ENCODE measurements around the gene GSG1L.
"Not testable (repeated sequence)": the region's sequence is repeated elsewhere in the genome, so short reads cannot be mapped to it uniquely, and the experiment has no call there.

The GSG1L gene

DNA sequence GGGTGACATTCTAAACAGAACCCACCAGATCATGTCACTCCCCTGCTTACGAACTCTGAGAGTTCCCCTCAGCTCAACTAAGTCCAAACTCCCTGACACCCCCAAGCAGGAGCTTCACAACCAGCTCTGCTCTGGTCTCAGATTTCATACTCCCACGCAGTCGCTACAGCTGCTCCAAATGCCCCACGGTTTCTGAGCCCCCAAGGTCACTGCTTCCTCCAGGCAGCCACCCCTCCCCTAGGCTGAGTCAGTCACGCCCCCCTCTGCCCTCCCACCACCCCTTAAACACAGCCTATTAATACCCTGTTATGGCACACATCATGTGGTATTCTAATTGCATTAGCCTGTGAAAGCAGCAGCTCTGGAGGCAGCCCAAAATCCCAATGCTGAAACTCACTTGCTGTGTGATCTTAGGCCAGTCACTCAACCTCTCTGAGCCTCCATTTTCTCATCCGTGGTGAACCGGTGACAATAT, 51.5 kb downstream of the GSG1L start:
- DNase-seq, result no peak

DNA sequence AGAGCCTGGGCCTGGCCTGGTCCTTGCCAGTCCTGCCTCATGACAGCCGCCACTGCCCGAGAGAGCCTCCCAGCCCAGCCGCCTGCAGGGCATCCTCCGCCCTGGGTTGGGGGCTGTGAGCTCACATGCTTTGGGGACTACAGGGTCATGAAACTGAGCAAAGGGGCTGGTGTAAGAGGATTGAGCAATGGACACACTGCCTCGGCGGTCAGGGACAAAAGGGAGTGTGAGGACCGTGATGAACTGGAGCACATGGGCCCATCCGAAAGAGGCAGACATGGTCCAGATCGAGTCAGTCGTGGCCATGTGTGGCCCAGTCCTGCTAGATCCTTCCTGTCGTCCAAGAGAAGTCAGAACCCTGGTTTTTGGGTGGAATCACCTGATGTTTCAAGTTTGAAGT, 52.3 kb downstream of the GSG1L start:
- DNase-seq, result no peak

DNA sequence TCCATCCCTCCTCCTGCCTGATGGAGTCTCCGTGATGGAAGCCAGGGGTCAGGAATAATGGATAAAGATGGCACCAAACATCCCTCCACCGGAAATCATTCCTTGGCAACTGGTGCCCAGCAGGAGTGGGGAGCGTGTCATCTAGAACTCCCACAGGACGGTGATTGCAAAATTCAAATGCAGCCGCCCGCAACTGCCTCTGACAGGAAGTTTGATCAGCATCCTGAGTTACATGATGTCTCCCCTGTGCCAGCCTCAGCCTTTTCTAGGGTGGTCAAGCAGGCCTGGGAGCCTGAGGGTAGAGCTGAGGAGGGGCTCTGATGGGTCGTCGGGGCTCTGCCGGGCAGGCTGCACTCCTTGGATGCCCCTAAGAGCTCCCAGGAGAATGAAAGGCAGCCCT, 52.8 kb downstream of the GSG1L start:
- DNase-seq, result no peak

DNA sequence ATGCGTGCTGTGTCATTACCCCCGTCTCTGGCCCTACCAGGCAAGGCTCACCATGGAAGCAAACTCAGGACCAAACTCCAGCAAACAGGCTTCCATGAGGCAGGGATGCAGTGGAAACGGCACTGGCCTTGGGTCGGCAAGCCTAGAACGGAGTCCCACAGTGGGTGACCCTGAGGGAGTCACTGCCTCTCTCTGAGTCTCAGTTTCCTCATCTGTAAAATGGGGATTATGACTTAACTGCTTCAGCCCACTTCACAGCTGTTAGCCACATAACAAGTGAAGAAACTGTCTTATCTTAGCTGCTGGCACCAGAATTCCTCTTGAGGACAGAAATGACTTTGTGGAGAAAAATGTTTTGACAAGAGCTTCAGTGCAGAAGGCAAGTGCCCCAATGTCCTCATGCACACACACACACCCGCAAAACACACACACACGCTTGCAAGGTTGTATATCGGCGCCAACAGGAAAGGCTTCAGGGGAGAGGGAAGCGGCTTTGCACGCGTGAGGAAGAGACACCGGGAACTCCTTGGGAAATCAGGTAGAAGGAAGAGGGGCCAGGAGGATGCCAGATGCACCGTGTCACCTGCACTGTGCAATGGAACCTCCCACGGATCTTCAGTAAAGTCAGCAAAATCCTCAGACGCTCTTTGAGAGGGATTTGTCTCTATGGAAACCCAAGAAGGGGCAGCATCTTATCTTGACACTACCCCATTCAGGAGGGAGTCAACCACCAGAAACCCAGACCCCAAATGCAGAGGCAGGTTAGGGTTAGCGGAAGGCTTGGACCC, 53.7 kb downstream of the GSG1L start:
- no peak for DNase-seq

DNA sequence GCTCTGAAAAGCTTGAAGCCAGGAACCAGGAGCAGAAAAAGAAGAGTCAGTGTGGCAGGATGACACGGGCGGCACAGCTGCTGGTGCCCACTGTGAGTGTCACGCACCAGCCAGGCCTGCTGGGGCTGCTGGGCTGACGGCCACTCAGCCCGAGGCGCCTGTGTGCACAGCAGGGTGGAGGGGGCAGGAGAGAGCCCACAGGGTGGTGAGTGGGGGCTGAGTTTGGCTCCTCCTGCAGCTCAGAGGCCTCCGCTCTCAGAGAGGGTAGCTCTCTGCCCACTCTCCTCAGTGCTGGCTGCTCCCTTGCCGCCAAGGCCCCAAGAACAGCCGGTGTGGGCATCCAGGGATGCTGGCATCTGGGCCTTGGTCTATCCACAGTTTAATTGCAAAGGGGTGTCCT, 59.6 kb downstream of the GSG1L start:
- no peak for DNase-seq

DNA sequence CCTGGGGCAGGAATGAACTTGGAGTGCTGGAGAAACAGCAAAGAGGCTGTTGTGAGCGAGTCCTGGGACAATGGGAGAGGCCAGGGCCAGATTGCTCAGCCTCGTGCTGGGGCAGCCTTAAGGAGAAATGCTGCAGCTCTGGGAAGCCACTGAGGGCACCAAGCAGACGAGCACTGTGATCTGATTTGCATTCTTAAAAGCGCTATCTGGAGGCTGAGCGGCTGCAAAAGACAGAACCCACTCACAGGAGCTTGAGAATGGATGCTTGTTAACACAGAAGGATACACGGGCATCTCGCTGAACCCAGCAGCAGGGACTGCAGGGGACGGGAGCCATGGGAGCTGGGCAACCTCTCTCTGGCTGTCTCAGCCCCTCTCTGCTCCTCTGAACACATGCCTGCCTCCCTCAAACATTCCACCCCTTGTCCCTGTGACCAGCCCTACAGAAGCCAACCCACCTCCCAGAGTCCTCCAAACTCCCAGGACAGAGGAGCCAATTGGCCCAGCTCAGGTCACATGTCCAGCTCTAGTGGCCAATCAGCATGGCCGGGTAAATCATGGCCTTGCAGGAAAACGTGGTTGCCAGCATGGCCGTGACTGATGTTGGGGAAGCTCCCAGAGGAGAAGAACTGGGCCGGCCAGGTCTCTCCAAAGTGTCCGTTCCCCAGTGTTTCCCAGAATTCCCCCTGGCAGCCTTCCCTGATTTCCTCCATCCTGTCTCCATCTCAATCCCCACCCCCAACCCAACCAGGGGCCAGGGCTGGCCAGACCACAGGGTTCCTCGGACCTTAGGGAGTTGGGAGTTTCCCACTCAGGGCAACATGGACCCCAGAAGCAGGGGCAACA, 60.3 kb downstream of the GSG1L start:
- no peak for DNase-seq

DNA sequence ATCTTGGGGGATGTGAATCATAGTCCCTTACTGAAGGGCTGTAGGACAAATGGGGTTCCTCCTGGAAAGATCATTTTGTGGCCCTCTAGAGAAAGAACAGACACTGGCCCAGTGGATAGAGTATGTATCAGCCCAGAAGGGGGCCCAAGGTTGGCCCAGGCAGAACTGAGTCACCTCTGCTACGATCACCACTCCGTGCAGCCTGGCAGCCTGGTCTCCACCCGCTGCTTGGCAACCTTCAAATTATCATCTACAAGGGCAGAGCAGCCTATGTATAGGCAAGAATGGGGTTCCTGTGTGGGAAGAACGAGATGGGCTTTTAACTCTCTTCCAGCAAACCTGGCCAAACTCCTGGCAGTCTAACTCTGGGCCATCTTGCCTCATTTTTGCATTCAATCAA, 61.9 kb downstream of the GSG1L start:
- no peak for DNase-seq

DNA sequence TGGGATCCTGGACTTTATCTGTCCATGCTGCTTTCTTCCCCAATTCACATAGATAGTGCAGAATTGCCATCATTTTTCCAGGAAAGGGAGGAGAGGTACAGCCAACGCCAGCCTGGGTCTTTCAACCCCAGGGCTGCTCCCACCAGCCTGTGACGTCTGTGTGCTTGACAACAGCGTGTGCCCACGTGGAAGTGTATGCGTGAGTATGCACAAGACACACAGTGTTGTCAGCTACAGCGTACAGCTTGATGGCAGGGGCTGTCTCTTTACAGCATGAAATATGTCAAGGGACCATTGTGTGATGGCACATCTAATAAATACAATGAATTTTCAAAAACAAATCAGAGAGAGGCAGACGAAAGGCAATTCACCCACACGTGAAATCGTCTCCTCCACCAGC, 62.3 kb downstream of the GSG1L start:
- DNase-seq, result no peak

DNA sequence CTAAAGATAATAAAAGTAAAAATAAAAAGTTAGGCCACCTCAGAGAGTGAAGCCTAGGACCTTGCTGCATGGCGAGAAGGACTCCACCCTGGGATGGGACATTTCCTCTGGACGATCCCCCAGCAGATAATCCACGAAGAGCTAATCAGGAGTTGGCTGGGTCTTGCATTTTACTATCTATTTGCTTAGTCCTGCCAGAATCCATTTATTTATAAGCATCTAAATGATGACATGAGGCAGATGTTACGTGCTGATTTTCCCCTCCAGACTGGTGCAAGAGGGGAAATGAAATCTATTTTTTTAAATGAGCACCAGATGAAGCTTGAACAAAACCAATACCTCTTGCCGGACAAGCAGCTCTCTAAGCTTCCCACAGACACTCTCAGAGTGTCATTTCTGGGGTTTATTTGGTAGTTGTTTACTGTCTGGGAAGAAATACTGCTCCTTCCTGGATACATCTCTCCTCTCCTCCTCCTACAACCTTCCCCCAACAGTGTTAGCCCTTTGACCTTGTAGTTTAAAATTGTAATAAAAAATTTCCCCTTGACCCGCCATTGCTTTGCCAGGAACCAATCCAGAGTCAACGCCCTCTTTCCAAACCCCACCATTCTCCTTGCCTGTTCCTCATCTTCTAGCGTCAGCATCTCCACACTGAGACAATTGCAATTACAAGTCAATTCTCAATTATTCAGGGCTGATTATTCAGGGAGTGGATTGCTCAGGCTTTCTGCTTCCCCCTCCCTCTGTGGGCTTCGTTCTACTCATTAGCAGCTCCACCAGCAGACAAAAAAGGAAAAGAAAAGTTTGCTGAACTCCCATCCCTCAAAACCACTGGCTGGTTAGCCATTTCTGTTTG, 63.0 kb downstream of the GSG1L start:
- DNase-seq, result no peak

DNA sequence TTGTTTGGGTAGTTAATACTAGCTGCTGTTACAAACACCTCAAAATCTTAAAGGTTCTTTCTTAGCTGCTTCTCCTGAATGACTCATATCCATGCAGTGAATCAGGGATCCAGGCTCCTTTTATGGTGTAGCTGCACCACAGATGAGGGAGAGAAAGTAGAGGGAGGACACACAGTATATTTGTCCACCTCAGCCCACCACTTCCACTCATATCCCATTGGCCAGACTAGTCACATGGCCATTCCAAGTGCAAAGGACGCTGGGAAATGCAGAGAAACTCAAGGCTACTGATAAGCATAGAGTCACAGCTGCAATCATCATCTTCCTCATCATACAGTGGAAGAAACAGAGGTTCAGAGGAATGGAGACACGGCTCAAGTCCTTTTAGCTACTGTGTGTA, 63.8 kb downstream of the GSG1L start:
- no peak for DNase-seq

DNA sequence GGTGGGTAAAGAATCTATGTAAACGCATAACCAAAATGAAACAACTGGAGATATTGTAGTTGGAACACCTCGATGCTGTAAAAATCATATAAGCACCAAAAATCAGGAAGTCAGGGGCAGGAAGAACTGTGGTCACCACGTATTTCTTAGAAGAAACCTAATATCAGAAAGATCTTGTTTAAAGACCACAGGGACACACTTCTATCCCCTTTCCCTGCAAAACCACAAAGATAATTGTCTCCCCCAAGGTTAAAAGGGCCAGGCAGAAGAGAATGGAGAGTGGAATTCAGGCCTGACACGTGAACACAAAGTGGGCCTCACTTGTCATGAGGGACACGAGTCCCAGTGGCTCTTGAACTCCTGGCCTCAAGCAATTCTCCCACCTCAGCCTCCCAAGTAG, 68.1 kb downstream of the GSG1L start:
- DNase-seq, result no peak

DNA sequence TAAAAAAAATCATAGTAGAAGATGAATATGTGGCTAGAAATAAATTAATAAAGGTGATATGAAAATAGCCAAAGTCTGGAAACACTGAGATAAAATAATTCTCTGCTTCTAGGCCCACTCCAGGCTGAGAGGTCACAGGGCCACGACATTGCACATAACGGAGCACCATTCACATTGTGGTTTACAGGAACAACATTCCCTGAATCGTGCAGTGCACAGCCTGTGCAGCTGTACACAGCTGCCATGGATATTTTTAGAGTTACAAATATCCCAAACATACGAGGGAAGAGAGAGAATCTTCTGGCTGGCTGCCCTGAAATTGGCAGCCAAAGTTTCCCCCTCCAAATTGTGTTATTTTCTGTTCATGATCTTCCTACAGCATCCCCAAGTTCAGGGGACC, 68.8 kb downstream of the GSG1L start:
- DNase-seq, result no peak

DNA sequence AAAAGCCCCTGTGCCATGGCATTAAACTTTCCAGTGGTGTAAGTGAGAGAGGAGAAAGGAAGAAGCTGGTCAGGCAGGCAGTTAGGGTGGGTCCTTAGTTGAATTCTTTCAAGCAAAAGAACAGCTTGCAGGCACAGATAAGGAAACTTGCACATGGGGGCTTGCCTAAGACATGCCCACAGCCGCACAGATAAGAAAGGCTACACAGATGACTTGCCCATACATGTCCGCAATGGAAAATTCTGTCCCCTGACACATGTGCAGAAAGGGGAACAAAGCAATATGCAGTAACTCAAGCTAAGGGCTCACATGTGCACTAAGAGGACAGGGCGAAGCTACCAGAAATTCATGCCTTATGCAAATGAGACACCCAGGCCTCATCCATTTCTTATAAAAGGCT, 69.9 kb downstream of the GSG1L start:
- no peak for DNase-seq

DNA sequence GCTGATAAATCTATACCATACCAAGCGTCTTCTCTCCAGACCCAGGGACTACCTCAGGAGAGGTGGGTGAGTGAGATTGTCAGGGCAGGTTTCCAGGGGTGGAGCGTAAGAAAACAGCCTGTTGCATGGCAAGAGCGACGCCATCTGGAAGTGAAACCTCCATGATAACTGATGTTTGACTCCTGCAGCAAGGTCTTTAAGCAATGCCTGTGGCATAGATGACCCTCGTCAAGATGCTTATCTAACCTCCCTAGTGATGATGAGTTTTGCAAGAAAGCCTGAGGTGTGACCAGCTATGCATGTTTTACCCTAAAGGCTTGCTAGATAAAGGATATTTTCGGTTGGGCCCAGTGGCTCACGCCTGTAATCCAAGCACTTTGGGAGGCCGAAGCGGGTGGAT, 71.6 kb downstream of the GSG1L start:
- DNase-seq, result no peak

DNA sequence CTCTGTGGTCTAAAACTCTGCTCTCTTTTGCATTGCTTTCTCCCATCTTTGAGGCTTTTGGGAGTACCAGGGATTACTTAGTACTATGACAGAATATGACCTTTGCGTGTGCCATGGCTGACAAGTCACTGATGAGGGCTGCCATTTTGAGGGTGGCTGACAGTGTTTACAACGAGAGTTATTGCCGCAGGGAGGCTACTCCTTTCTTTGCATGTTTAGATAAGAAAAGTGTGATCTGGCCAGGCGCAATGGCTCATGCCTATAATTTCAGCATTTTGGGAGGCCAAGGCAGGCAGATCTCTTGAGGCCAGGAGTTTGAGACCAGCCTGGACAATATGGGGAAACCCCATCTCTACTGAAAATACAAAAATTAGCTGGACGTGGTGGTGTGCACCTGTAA, 77.5 kb downstream of the GSG1L start:
- DNase-seq, result no peak

DNA sequence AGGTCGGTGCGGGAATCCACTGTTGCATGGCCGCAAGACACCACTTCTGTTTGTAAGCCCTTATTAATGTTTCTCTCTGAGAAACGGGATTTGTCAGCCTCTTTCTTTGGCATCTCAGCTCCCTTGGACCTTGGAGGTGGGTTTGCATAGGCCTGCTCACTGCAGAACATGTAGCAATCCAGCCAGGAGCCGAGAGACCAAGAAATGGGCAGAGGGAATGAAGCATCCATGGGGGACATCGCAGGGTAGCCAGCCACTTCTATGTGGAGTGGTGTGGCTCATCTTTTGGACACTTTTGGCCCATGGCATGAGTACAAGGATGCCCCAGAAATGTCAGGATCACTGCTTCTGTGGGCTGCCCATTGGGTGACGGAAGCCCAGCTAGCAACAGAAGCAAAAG, 79.4 kb downstream of the GSG1L start:
- no peak for DNase-seq

DNA sequence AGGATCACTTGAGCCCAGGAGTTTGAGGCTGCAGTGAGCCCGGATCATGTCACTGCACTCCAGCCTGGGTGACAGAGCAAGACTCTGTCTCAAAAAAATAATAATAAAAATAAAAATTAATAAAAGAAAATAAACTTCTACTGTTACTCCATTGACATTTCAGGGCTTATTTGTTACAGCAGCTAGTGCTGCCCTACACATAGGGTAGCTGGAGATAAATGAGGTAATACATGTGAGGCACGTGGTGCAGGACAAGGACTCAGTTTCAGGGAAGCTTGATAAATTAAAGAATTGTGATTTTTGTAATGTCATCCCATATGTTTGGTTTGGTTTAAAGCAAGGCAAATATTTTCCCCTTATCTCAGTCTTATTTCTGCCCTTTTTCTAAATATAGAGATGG, 80.3 kb downstream of the GSG1L start:
- no peak for DNase-seq

DNA sequence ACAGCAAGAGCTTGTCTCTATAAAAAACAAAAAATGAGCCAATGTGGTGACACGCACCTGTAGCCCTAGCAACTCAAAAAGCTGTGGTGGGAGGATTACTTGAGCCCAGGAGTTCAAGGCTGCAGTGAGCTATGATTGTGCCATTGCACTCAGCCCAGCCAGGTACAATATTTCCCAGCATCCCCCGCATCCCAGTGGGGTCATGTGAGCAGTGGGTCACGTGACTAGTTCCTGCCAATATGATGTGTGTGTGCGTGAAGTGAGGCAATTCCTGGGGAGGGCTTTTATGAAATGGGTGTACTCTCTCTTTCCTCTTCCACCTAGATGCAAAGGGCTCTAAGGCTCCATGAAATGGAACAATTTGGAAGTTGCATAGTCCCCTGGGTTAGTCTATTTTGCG, 81.3 kb downstream of the GSG1L start:
- DNase-seq, result no peak

DNA sequence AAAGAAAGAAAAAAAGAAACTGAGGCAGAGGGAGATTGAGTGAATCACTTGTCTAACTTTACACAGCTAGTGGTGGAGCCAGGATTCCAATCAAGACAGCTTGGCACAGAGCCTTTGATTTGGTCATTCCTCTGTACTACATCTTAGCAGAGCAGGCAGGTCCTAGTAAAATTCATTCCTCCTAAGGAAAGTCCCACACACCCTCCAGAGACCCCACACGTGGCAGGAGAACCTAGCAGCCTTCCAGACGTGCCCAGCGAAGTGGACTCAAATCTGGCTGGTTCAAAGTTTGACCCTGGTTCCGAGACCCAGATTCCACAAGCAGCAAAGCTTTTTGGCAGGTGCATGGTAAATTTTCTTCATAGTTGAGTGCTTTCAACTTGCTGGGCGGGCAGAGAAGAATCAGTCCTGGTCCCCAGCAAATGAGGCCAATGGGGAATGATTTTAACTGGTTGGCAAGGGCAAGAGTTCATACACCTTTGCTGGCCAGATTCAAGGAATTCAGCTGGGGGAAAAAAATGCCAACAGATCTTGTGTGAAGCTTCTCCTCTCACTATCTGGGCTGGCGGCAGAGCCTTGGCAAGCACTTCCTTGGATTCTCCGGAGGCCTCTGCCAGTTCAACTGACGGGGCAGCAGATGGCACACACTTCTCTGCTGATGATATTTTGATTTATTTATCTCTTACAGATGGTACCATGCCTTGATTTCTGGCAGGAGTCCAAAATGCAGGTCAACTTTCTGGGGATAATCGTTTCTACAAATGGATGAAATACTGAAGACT, 82.4 kb downstream of the GSG1L start:
- DNase-seq, result no peak

DNA sequence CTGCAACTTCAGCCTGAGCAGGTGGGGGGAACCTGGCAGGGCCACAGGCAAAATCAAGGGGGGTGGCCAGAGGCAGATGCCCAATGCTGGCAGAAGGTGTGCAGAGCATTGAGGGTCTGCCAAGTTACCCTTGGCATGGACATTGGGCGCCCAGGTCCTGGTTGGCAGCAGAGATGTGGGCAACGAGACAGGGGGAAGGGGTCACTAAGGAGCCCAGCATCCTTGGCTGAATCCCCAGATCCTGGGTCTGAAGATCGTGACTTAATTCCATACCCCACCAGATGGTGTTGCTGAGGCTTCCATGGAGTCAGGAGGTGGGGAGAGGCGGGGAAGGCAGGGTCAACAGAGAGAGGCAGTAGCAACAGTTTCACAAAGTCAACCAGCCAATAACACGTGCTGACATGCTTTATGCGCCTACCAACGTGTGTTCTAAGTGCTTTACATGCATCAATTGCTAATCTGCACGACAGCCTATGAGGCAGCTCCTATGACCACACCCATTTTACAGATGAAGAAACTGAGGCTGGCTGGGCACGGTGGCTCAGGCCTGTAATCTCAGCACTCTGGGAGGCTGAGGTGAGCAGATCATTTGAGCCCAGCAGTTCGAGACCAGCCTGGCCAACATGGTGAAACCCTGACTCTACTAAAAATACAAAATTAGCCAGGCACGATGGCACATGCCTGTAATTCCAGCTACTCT, 83.3 kb downstream of the GSG1L start:
- DNase-seq, result no peak

DNA sequence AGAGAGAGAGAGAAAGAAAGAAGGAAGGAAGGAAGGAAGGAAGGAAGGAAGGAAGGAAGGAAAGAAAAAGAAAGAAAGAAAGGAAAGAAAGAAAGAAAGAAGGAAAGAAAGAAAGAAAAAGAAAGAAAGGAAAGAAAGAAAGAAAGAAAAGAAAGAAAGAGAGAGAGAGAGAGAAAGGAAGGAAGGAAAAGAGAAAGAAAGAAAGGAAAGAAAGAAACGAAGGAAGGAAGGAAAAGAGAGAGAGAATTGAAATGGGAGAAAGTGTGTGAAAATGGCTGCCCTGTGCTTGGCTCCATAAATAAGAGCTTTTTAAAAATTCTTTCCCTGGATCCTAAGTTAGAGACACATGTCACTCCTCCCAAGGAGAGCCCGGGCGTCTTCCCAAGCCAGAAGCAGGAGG, 83.8 kb downstream of the GSG1L start:
- not testable (repeated sequence) for DNase-seq

DNA sequence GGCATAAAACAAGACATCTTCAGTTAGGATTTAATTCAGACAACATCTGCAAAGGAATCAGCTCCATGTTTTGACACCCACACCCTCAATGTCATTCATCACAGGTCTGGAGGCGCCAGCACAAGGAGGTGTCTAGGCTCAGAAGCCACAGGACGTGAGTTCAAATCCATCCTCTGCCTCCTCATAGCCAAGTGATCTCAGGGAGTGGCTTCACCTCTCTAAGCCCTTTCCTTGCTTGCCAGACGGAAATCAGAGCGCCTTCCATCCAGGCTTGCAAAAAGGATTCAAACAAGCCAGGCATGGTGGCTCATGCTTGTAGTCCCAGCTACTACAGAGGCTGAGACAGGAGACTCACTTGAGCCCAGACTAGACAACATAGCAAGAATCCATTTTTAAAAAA, 84.6 kb downstream of the GSG1L start:
- no peak for DNase-seq
